K562 (cell line): ENCODE data around the gene DZIP3. TPM values are rescaled to one million over a fixed set of nuclear protein-coding genes. Genes with fewer than 3 reads are reported as not detected.

Source experiments
- CBFA2T2 ChIP-seq: fragments of 450-650 bp; conservative IDR thresholded peaks from 2 replicates; pipeline ENCODE4 v1.6.1; 2017; ENCODE audit warnings: mild to moderate bottlenecking
- CBFB ChIP-seq: sonication (generic); formaldehyde crosslinking; IDR thresholded peaks from 2 replicates; pipeline ENCODE4 v1.4.0; 2020; ENCODE audit warnings: mild to moderate bottlenecking, missing genetic modification reagents
- ETS1 ChIP-seq: conservative IDR thresholded peaks from 2 replicates; pipeline ENCODE4 v1.6.1; 2011; ENCODE audit warnings: low read depth, mild to moderate bottlenecking, low read length; ENCODE audit not compliant: control insufficient read depth
- MBD1 ChIP-seq: fragments of 250-450 bp; sonication (Bioruptor Pico); IDR thresholded peaks from 2 replicates; pipeline ENCODE4 v1.8.0; 2022; ENCODE audit warnings: inconsistent platforms
- RBM14 ChIP-seq: fragments of 200-400 bp; formaldehyde crosslinking; IDR thresholded peaks from 2 replicates; pipeline ENCODE4 v1.6.1; 2018; ENCODE audit warnings: low read depth, mild to moderate bottlenecking, low read length, moderate library complexity, borderline replicate concordance; ENCODE audit not compliant: insufficient read depth
- SRF ChIP-seq, 2 experiments: fragments of 250-450, 450-650 bp in 1 of 2; sonication (Bioruptor Pico) in 1 of 2; sonication (generic) in 1 of 2; formaldehyde crosslinking; IDR thresholded peaks; 2 replicates each; pipeline versions ENCODE4 v1.5.0 to v1.5.1; 2020 to 2022; ENCODE audit warnings: mild to moderate bottlenecking in 1 of 2, missing genetic modification reagents in 1 of 2
- ZNF280B ChIP-seq: fragments of 250-450 bp; sonication (Bioruptor Pico); IDR thresholded peaks from 2 replicates; pipeline ENCODE4 v1.5.1; 2021; ENCODE audit warnings: mild to moderate bottlenecking
- ZNF431 ChIP-seq: sonication (generic); formaldehyde crosslinking; IDR thresholded peaks from 2 replicates; pipeline ENCODE4 v1.8.0; 2022; ENCODE audit warnings: mild to moderate bottlenecking, missing genetic modification reagents
- ZNF830 ChIP-seq: fragments of 250-450 bp; sonication (Bioruptor Pico); IDR thresholded peaks from 2 replicates; pipeline ENCODE4 v1.5.0; 2021; ENCODE audit warnings: mild to moderate bottlenecking
- polyA plus RNA-seq, 8 experiments: library from polyadenylated mRNA; depleted of rRNA in 4 of 8; stranded (reverse) in 5 of 8; unstranded in 3 of 8; fragments of >200 nt; fragmentation: Nextera tagmentation in 2 of 8; fragmentation: Illumina TruSeq in 1 of 8; extraction: Ambion mirVana in 2 of 8; extraction: Trizol in 1 of 8; gene quantifications; 2 replicates each; pipeline versions ENCODE4 v1.2.1 to v1.2.3, GENCODE V29; 2011 to 2014; ENCODE audit warnings: inconsistent platforms in 1 of 8, missing spikeins in 1 of 8
- total RNA-seq, 7 experiments: library from RNA; depleted of rRNA in 6 of 7; stranded (reverse); fragments of >200 nt in 6 of 7; fragmentation: Illumina TruSeq in 2 of 7; extraction: Trizol in 2 of 7; gene quantifications; 2 replicates each; pipeline versions ENCODE4 v1.2.1 to v1.2.3, GENCODE V29; 2011 to 2021; ENCODE audit warnings: low replicate concordance in 1 of 7

DZIP3 gene
- total and polyA plus RNA-seq, 9 of the 15 experiments (the other 6 are each of a cell fraction or from before 2014, with no cell fraction given) = 3.5 to 9.7 (median 5.7) TPM

- TF ChIP-seq RBM14 (no peak), SRF (CRISPR knock-in tag; IDR thresholded peaks at IDR 0.05) (peak in 1 of 2 experiments; percentile 5; a peak in 1 of 4 replicates), CBFA2T2 (no peak), ZNF431 (no peak), ETS1 (peak; percentile 70), CBFB (CRISPR knock-in tag) (no peak), ZNF280B (no peak), MBD1 (no peak), ZNF830 (CRISPR knock-in tag) (no peak)
Observed at GRCh38 chr3:108589081-108589997, at the start of gene DZIP3, which contains the start of gene CIP2A (continued).
